22Rv1 (cell line): Measurements from ENCODE around the gene TINAG.

ENCODE experiments used
- H3K27ac ChIP-seq: fragments of 450-650 bp; 2 replicates; pipeline ENCODE4 v1.5.1; 2017
- CTCF ChIP-seq: fragments of 450-650 bp; IDR thresholded peaks from 2 replicates; pipeline ENCODE4 v1.5.1; 2017; ENCODE audit warnings: mild to moderate bottlenecking
- ZFX ChIP-seq: fragments of 450-650 bp; IDR thresholded peaks from 2 replicates; pipeline ENCODE4 v1.6.1; 2017; ENCODE audit warnings: antibody characterized with exemption, borderline replicate concordance

Gene TINAG

GRCh38 chr6:54288474-54288873 is 19.8 kb upstream of the TINAG start:
- TF ChIP-seq ZFX, result no peak
- TF ChIP-seq CTCF, result no peak

GRCh38 chr6:54289426-54289825 is 18.8 kb upstream of the TINAG start:
- H3K27ac ChIP-seq, result no peak overlapping the region
- TF ChIP-seq ZFX, result no peak
- TF ChIP-seq CTCF, result no peak

More at GRCh38 chr6:54288474-54288873, 19.8 kb upstream of the TINAG start:
- H3K27ac ChIP-seq, result no peak overlapping the region

GRCh38 chr6:54291146-54291545 is 17.1 kb upstream of the TINAG start:
- H3K27ac ChIP-seq, result no peak overlapping the region
- TF ChIP-seq ZFX (no peak), CTCF (no peak)

- TF ChIP-seq CTCF (no peak), ZFX (no peak)
- no peak overlapping the region for H3K27ac ChIP-seq
These were observed 16.5 kb upstream of the TINAG start for GRCh38 chr6:54291738-54292137.

- TF ChIP-seq CTCF, result no peak
- TF ChIP-seq ZFX, result no peak
- no peak overlapping the region for H3K27ac ChIP-seq
These were observed 13.2 kb upstream of the TINAG start for GRCh38 chr6:54294965-54295532.

- no peak overlapping the region for H3K27ac ChIP-seq
- TF ChIP-seq ZFX, result no peak
- TF ChIP-seq CTCF, result no peak
These were observed 8.5 kb upstream of the TINAG start for GRCh38 chr6:54299542-54300269.

- TF ChIP-seq CTCF (no peak), ZFX (no peak)
- no peak overlapping the region for H3K27ac ChIP-seq
These were observed 6.5 kb upstream of the TINAG start for GRCh38 chr6:54301770-54302169.
